ENCODE measurements around the gene SHPK.

Gene SHPK

DNA sequence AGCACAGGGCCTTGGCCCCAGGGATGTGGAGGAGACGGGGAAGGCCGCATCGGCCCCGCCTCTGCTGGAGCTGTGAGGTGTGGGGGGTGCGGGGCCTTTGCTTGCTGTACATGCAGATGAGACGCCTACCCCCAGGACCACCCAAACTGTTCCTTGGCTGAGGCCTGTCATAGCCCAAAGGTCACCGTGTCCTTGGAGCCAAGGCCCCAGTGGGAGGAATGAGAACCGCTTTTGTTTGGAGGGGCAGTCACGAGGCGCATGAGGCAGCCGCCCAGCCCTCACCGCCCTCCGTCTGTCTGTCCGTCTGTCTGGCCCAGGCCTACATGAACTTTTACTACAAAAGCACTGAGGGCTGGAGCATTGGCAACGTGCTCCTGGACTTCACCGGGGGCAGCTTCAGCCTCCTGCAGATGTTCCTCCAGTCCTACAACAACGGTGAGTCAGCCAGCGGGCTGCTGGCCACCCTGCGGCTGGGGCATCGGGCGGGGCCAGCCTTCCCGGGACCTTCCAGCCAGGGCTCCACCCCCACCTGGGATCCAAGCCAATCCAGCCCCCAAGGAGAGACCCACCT, 23.6 kb upstream of the SHPK start:
- DNase-seq = peak; percentile 9

DNA sequence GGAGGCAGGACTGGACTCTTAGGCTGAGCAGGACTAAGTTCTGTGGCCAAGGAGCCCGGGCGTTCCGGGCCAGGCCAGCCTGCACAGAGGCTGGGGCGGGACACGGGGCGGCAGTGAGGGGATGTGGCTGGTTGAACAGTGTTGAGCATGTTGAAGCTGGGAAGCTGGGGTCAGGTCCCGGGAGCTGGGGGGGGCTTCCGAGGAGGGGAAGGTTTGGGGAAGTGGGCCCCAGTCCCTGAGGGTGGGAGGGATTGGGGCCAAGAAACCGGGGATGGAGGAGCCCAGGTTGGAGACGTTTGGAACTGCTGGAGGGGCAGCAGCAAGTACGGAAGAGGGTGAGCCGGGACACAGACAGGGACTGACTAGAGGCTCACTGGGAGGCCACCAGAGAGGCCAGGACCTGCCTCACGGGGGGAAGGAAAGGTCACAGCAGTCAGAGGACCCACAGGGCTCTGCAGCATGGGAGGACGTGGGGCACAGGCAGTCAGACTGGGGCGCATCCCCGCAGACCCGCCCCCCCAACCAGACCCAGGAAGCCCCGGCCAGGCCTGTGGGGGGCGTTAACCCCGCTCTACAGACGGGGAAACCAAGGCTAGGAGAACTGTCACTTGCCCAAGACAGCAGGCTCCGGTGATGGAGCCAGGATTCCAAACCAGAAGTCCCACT, 22.9 kb upstream of the SHPK start:
- no peak for DNase-seq

GRCh38 chr17:3657874-3658783, 22.1 kb upstream of the SHPK start:
- no peak for DNase-seq

- no peak for DNase-seq
These were observed 21.5 kb upstream of the SHPK start for GRCh38 chr17:3657588-3657869.

GRCh38 chr17:3656755-3657587, 20.9 kb upstream of the SHPK start:
- no peak for DNase-seq

GRCh38 chr17:3656353-3656752, 20.3 kb upstream of the SHPK start:
- DNase-seq = no peak

GRCh38 chr17:3655766-3656165, 19.7 kb upstream of the SHPK start:
- DNase-seq = no peak

DNA sequence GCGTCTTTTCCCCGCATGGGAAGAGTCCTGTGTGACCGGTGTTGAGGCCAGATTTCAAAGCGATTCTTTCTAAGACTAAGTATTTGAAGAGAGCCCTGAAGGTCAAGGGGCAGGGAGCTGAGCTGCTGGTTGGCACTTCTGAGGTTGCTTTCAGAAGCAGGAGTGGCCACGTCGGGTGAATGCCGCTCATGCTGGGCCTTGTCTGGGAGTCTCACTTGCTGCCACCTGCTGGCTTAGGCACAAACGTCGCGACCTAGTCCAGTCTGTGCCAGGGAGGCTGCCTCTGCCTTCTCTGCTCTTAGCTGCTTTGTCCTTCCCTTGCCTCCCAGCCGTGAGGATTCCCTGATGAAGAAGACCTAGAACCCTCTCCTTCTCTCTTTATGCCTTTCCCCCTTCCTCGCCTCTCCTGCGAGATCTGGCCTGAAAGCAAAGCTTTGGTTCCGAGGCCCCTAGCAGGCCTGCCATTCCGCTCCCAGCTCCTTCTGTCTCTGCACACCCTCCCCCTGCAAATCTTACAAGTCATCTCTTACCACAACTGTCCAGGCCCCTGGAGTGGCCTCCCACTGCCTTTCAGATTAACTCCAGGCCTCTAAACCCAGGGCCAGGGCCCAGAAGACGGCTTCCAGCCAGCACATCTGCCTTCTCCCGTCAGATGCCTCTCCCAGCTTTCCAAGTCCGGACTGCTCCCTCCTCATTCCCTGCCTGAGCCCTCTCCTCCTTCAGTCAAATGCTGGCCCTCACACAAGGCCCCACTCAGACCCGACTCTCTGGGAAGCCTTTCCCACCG, 11.9 kb upstream of the SHPK start:
- DNase-seq = peak; percentile 28

GRCh38 chr17:3647251-3647650, 11.2 kb upstream of the SHPK start:
- DNase-seq = no peak

- no peak for DNase-seq
These were observed 9.3 kb upstream of the SHPK start for GRCh38 chr17:3645310-3645709.

DNA sequence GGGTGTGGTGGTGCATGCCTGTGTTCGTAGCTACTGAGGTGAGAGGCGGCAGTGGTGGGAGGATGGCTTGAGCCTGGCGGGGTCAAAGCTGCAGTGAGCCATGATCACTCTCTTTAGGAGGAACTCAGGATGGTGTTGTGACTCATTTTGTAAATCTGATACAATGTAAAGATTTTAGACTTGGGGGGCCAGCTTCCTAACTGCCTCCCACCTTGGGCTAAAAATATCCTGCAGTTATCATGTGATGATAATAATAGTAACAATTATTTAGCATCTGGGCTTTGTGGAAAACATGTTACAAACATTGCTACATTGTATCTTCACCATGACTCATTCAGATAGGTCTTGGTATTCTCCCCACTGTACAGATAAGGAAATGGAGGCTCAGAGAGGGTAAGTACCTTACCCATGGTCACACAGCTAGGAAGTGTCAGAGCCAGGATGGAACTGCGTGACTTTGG, 7.9 kb upstream of the SHPK start:
- DNase-seq = no peak

DNA sequence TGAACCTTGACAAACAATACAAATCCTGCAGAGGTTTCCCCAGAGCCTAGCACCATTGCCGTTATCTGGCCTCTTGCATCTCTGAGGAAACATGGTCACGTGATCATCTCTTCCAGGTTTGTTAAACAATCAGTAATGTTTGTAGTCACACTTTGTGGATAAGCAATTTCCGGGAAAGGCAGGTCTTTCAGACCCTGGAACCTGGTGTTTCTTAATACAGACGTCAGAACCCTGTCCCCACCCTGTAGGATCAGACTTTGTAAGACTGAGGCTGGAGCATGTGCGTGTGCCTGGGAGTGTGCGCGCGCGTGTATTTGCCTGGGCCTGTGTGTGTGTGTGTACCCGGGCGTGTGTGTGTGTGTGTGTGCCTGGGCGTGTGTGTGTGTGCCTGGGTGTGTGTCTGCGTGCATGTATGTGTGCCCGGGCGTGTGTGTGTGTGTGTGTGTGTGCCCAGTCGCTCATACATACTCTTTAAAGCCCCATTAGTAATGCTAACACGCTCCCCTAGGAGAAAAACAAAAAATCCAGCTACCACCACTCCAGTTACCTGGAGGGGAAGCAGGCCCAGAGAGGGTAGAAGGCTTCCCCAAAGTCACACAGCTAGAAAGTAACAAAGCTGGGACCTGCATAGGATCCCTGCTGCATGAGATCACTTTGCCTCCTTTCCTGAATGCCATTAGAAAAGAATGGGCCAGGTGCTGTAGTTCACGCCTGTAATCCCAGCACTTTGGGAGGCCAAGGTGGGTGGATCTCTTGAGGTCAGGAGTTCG, 5.9 kb upstream of the SHPK start:
- peak; percentile 50 for DNase-seq

DNA sequence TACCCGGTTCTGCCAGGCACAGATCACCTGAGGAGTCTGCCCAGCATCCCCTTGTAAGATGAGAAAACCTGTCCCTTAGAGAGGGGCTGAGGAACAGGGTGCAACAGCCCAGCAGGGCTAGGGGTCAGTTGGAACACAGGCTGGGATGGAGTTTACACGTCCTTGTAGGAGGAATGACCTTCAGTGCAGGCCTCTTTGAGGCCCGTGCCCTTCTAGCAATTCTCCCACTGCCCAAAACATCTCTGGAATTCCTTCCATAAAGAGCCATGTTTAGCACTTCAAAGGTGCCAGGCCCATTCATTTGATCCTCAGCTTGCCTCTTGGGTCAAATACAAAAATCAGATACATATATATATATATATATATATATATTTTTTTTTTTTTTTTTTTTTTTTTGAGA, 5.0 kb upstream of the SHPK start:
- DNase-seq = no peak

DNA sequence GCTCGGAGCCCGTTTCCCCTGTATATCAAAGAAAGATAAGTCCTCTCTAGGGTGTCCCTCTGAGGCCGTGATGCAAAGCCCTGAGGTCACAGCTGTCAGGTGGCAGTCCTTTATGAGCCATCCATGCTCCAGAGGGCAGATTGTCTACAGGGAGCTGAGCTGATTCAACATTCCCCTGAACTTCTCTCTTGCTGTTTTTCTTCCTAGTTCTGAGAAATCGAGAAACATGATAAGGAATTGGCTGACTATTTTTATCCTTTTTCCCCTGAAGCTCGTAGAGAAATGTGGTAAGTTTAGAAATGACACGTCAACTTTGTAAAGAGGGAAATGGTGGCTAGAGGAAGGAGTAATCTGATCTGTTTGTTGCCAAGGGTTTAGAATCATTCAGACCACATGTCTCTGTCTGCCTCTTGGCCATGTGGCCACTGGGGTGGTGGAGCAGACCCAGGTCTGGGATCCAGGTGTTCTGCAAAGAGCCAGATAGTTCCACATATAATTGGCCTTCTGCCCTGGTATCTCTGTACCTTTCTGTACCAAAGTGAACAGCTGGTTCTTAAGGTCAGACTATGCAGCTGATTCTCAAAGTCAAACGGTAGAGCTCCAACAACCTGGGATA, 4.0 kb upstream of the SHPK start:
- no peak for DNase-seq

DNA sequence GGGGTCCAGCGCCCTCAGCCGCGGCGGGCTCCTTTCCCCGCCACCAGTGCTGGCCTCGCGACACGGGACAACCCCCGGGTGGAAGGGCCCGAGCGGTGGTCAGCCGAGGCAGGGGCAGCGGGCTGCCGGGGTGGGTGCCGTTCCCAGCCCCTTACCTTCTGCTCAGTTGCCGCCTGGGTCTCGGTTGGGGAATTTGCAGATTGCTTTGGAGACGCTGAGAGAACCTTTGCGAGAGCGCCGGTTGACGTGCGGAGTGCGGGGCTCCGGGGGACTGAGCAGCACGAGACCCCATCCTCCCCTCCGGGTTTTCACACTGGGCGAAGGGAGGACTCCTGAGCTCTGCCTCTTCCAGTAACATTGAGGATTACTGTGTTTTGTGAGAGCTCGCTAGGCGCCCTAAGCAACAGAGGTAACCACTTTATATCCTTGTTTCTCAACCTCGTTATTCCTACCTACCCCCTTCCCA, 891 bp upstream of the SHPK start:
- no peak for DNase-seq

DNA sequence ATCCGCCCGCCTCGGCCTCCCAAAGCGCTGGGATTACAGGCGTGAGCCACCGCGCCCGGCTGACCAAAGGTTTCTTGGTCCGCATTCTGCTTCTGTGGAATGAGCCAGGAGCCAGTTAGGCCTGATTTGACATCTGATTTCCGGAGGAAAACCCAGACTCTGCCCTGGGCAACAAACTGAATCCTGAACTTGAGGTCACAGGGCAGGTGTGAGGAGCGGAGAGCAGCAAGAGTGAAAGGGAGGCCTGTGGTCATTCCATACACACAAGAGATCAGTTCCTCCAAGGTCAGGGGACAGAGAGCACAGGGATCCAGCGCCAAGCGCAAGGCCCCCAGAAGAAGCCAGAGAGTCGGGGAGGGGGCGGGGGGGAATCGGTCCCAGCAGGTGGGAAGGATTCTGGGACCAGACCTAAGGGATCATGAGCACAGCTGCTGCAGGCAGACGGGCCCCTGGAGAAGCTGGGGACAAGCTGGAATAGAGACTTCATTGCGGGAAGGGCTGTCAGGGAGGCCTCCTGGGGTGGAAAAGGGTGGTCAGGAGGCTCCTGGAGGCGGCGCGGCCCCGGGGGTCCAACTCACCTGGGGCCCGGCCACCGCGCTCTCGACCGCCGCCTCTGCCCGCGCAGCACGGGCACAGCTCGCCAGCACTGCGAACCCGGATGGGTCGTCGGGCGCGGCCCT, 436 bp downstream of the SHPK start:
- DNase-seq = no peak

DNA sequence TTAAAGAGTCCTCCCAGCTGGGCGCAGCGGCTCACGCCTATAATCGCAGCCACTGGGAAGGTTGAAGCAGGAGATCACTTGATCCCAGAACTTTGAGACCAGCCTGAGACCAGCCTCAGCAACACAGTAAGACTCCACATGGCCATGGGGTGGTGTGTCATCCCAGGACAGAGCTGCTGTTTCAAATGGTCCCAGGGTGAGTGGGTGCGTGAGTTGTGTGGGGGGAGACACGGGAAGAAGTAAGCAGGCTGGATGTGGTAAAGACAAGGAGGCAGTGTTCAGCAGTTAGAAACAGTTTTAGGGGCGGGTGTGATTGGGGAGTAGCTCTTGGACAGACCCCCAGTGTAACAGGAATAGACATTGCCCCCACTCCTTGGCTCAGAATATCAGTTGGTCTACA, 3.8 kb downstream of the SHPK start:
- DNase-seq = no peak

- no peak for DNase-seq
These were observed 5.3 kb downstream of the SHPK start for GRCh38 chr17:3630781-3631180.

- DNase-seq = no peak
These were observed 8.3 kb downstream of the SHPK start for GRCh38 chr17:3627769-3628167.

All from kidney glomerular epithelial cell (primary cell).